ENCODE data around the gene CEND1. TPM values are rescaled to one million over a fixed set of nuclear protein-coding genes. Genes with fewer than 3 reads are reported as not detected.

Gene CEND1
- total RNA-seq, 2 donors from 2014 or later = 0.95 to 3.4 TPM

GRCh38 chr11:792535-792821 is 2.6 kb upstream of the CEND1 start:
- H3K9me3 Mint-ChIP-seq = no peaks in the 10 kb centered on the region
- ATAC-seq (no peak), DNase-seq (ENCODE audit: low spot score) (no peak)
- no peaks in the 10 kb centered on the region for H3K36me3 Mint-ChIP-seq
- no peak overlapping the region for H3K27ac Mint-ChIP-seq
- H3K27me3 Mint-ChIP-seq = no peaks in the 10 kb centered on the region
- no peak overlapping the region for H3K4me3 Mint-ChIP-seq
- H3K4me1 Mint-ChIP-seq (ENCODE audit: low read depth in 2 of 2) = peaks cover 7 to 10% of the 10 kb centered on the region in 2 donors

GRCh38 chr11:791658-792534 is 2.0 kb upstream of the CEND1 start:
- H3K9me3 Mint-ChIP-seq = no peaks in the 10 kb centered on the region
- H3K27ac Mint-ChIP-seq = no peak overlapping the region
- no peaks in the 10 kb centered on the region for H3K27me3 Mint-ChIP-seq
- no peak overlapping the region for H3K4me3 Mint-ChIP-seq
- DNase-seq (ENCODE audit: low spot score) (no peak), ATAC-seq (no peak)
- peaks cover 7 to 10% of the 10 kb centered on the region in 2 donors for H3K4me1 Mint-ChIP-seq (ENCODE audit: low read depth in 2 of 2)
- no peaks in the 10 kb centered on the region for H3K36me3 Mint-ChIP-seq

GRCh38 chr11:790721-791564 is 1.1 kb upstream of the CEND1 start:
- peaks cover 2 to 6% of the 10 kb centered on the region in 2 donors for H3K4me1 Mint-ChIP-seq (ENCODE audit: low read depth in 2 of 2)
- DNase-seq (ENCODE audit: low spot score) (no peak), ATAC-seq (peak in 1 of 2 donors; percentile 1)
- H3K9me3 Mint-ChIP-seq = no peaks in the 10 kb centered on the region
- no peak overlapping the region for H3K4me3 Mint-ChIP-seq
- H3K27me3 Mint-ChIP-seq = no peaks in the 10 kb centered on the region
- no peak overlapping the region for H3K27ac Mint-ChIP-seq
- H3K36me3 Mint-ChIP-seq = no peaks in the 10 kb centered on the region

DNA sequence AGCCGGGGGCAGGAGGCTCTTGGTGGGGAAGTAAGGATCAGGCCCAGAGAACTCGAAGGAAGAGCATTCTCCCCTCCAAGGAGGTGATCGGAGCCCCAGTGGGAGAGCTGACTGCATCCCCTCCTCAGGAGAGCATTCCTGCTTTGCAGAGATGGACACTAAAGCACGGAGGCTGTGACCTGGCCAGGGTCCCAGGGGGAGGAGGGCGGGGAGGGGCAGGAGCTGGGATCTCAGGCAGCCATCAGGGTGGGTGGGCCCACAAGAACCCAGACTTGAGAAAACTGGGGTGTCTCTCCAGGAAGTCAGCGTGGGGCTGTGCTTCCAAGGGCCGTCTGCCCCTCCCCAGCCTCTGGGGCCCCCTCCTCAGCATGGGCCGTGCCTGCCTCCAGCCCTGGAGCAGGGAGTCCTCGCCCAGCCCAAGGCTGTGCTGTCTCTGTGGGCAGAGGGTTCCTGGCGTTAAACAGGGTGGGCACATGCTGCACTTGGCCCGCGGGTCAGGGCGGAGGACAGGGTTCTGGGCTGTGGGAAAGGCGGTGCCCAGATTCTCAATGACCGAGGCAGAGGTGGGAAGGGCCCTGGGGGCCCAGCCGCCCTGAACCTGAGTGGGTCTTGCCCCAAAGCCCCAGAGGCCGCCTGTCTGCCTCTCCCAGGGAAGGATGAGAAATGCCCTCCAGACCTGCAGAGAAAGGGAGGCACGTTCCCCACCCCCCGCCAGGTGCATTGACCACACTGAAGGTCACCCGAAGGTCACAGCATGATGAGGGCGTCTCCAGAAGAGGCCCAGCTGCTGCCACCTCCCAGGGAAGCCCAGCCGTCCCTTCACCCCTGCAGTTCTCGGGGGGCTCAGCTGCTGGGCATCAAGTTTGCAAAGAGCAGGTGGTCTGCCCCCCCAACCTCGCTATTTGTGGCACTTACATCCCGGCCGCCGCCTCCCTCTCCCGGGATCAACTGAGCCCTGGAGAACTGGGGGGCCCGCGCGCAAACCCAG is 643 bp downstream of the CEND1 start:
- H3K27me3 Mint-ChIP-seq = no peaks in the 10 kb centered on the region
- peaks cover 0 to 6% of the 10 kb centered on the region in 2 donors for H3K4me1 Mint-ChIP-seq (ENCODE audit: low read depth in 2 of 2)
- no peak overlapping the region for H3K27ac Mint-ChIP-seq
- no peaks in the 10 kb centered on the region for H3K9me3 Mint-ChIP-seq
- H3K36me3 Mint-ChIP-seq = no peaks in the 10 kb centered on the region
- no peak for DNase-seq (ENCODE audit: low spot score)
- ATAC-seq = no peak
- no peak overlapping the region for H3K4me3 Mint-ChIP-seq

DNA sequence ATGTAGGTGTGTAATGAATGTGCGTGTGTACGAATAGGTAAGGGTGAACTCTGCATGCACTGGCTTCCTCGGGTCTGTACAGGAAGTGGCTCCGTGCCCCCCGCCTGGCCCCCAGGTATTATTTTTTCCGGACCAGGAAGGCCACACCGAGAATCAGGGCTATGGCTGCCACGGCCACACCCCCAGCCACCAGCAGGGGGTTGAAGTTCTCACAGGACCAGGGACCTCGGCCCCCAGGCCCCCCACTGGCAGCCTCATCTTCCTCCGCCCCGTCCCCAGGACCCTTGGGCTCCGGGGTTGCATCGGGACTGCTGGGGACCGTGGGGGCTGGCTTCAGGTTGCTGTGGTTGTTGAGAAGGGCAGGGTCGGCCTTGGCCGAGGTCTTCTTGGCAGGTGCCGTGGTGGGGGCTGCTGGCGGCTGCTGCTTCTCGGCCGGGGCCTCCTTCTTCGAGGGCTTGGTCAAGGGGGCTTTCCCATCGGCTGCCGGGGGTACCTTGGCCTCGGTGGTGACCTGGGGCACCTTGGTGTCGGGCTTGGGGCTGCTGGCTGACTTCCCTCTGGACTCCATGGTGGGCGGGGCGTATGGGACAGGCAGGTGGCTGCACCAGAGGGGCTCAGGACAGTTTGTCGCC is 1.8 kb downstream of the CEND1 start:
- peaks cover 0 to 6% of the 10 kb centered on the region in 2 donors for H3K4me1 Mint-ChIP-seq (ENCODE audit: low read depth in 2 of 2)
- no peaks in the 10 kb centered on the region for H3K27me3 Mint-ChIP-seq
- ATAC-seq (no peak), DNase-seq (ENCODE audit: low spot score) (no peak)
- no peak overlapping the region for H3K27ac Mint-ChIP-seq
- no peak overlapping the region for H3K4me3 Mint-ChIP-seq
- no peaks in the 10 kb centered on the region for H3K36me3 Mint-ChIP-seq
- H3K9me3 Mint-ChIP-seq = no peaks in the 10 kb centered on the region

GRCh38 chr11:787084-787675 is 2.7 kb downstream of the CEND1 start:
- DNase-seq (ENCODE audit: low spot score) (no peak), ATAC-seq (no peak)
- Mint-ChIP-seq H3K4me3 (no peak overlapping the region), H3K27me3 (no peaks in the 10 kb centered on the region), H3K9me3 (no peaks in the 10 kb centered on the region), H3K36me3 (no peaks in the 10 kb centered on the region), H3K27ac (no peak overlapping the region), H3K4me1 (ENCODE audit: low read depth in 2 of 2) (peaks cover 0 to 6% of the 10 kb centered on the region in 2 donors)

DNA sequence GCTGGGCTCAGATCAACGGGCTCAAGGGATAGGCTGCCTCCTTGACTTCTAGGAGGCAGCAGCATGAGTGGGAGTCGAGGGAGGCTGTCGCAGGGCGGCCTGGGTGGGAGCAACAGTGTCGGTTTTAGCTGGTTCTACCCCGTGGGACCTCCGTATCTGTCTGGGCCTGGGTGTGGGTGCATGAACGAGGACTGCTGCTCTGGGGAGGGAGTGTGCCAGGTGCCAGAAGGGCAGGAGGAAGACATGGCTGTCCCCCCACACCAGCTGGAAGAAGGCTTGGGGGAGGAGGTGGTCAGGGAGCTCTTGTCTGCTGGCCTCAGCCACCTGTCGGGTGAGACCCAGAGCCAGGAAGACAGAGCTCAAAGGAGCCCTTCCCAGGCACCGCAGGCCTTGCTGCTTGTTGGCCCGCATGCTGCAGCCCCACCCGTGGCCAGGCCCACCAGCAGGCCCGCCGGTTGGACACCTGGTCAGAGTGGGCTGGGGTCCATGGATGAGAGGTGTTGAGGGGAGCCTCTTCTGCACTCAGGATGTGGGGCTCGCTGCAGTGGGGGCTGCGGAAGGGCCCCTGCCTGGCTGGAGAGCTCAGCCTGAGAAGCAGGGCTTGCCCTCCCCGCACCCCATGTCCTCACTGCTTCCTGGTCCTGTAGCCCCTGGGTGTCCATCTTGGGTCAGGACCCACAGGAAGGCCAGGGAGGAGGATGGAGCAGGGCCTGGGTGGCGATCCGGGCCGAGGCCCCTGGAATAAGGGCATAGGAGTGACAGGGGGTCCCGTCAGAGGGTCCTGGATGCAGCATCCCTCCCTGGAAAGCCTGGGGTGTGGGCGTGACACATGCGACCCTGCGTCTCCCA is 3.4 kb downstream of the CEND1 start:
- Mint-ChIP-seq H3K9me3 (no peaks in the 10 kb centered on the region), H3K27ac (no peak overlapping the region), H3K4me1 (ENCODE audit: low read depth in 2 of 2) (peaks cover 0 to 6% of the 10 kb centered on the region in 2 donors), H3K27me3 (no peaks in the 10 kb centered on the region), H3K4me3 (no peak overlapping the region), H3K36me3 (no peaks in the 10 kb centered on the region)
- DNase-seq (ENCODE audit: low spot score) (no peak), ATAC-seq (no peak)

DNA sequence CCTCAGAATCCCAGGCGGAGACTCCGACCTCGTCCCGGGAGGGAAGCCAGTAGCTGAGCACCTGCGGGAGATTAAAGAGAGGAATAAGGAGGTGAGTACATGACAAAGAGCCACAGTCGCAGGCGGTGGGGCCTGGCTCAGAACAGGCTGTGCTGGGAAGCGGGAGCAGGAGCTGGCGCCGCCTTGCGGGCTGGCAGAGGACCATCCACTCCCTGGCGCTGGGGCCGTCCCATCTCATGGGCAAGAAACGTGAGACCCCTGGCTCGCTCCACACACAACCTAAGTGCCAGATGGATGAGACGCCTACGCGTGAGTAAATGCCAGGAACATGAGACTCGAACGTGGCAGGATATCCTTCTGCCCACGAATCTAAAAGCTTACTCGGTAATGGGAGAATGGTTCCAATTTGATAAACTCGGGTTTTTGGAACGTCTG is 6.3 kb downstream of the CEND1 start:
- no peaks in the 10 kb centered on the region for H3K9me3 Mint-ChIP-seq
- H3K4me1 Mint-ChIP-seq (ENCODE audit: low read depth in 2 of 2) = peaks cover 0 to 6% of the 10 kb centered on the region in 2 donors

DNA sequence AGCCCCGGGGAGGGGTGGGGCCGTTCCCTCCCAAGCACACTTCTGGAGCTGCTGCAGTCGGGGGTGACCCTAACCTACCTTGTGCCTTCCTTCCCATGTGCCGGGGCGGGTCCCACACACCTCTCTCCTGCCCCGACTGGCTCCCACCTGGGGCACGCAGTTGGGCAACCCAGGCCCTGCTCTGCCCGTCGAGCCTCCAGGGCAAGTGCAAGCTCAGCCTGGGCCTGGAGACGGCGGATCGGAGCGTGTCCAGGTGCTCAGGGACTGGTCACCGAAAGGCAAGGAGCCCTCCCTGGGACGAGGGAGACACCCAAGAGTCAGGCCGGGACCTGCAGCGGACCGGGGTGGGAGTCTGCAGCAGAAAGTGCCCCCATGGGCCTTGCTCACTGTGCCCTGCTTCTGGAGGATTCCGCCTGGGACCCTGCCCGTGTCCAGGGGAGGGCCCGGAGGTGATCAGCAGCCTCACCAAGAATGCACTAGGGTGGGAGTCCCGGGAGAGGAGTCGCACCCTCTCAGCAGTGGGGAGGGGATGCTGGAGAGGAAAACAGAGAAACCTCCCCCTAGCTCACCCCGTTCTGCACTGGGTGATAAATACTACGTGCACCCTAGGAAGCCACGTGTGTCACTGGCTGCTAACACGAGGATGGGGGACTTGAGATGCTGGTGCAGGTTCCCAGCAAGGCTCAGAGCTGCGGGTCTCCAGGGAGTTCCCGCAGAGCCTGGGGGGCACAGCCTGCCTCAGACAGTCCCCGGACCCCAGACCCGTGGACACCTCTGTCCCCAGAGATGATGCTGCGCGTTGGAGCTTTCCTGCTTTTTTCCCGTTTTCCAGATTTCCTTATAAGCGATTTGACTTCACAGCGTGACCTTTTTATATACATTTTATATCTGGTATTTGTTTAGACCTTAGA is 7.4 kb downstream of the CEND1 start:
- Mint-ChIP-seq H3K4me3 (no peak overlapping the region), H3K36me3 (no peaks in the 10 kb centered on the region), H3K4me1 (ENCODE audit: low read depth in 2 of 2) (peaks cover 0 to 6% of the 10 kb centered on the region in 2 donors), H3K9me3 (no peaks in the 10 kb centered on the region), H3K27me3 (no peaks in the 10 kb centered on the region), H3K27ac (no peak overlapping the region)
- DNase-seq (ENCODE audit: low spot score) (no peak), ATAC-seq (no peak)

More for the DNA sequence above, 6.3 kb downstream of the CEND1 start:
- Mint-ChIP-seq H3K36me3 (no peaks in the 10 kb centered on the region), H3K4me3 (no peak overlapping the region), H3K27me3 (no peaks in the 10 kb centered on the region), H3K27ac (no peak overlapping the region)
- ATAC-seq = no peak
- DNase-seq (ENCODE audit: low spot score) = no peak

DNA sequence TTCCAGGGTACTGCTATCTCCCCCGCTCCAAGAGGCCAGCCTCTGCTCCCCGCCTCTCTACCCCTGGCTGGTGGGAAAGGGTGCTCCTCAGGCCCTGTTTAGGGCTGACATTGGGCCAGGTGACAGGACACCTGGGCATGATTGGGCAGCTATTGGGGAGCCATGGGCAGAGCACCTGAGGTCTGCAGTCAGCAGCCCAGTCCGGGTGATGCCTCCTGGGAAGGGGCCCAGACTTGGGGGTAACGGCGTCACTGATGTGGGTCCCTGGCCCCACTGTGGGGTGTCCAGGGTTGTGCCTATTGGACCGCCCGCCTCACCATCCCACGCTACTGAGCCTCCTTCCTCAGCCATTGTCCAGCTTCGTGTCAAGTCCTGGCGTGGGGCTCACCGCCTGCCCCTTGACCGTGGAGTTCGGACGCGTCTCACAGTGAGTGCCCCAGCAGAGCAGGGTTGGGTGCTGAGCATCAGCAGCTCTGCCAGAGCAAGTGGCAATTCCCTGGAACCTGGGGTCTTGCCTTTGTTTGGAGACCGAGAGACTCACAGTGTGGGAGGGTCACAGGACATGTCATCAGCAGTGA is 9.8 kb downstream of the CEND1 start:
- DNase-seq (ENCODE audit: low spot score) (no peak), ATAC-seq (no peak)
- H3K9me3 Mint-ChIP-seq = no peaks in the 10 kb centered on the region
- H3K4me1 Mint-ChIP-seq (ENCODE audit: low read depth in 2 of 2) = peaks cover 0 to 11% of the 10 kb centered on the region in 2 donors
- H3K27me3 Mint-ChIP-seq = no peaks in the 10 kb centered on the region
- H3K27ac Mint-ChIP-seq = no peak overlapping the region
- no peaks in the 10 kb centered on the region for H3K36me3 Mint-ChIP-seq
- H3K4me3 Mint-ChIP-seq = no peak overlapping the region

All from natural killer cell treated with Interleukin-12 subunit alpha and Interleukin-12 subunit beta and Interleukin-15 and Interleukin-18, amount 100 ng/mL, for 72 hours (primary cell).